ENCODE results near the gene TSPAN4. TPM values are rescaled to one million over a fixed set of nuclear protein-coding genes. Genes with fewer than 3 reads are reported as not detected.

The TSPAN4 gene
- total and polyA plus RNA-seq, 9 of the 15 experiments (the other 6 are each of a cell fraction or from before 2014, with no cell fraction given), result 0.07 to 31.0 (median 15.7) TPM

DNA sequence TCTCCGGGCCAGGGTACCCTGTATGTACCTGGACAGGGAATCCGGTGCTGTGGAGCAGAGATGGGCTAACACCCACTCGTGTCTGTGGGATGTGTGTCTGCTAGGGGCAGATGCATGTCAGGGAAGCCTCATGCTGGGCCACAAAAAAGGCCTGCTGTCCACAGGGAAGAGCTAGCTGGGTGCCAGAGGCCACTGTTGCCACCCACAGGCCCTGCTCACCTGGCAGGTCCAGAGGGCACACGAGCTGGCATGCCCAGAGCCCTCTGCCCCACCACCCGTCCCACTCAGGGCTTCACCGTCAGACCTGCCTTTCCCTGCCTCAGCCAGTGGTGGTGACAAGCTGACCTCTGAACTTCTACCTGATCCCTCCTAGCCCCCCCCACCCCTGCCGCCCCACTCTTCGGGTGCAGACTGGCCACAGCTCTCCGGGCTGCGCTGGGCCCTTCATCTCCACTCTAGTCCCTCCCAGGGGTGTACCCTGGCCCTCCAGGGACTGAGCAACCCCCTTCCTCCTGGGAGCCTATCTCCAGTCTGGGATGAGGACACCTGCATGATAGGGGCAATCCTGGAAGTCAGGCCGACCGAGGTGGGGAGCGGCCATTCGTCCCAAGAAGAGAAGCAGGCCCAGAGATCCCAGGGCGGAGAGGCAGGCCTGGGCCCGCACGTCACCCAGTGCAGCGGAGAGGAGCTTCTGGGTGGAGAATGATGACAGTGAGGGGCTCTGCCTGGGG is 45.9 kb upstream of the TSPAN4 start (continued):
- no peak for TF ChIP-seq ARID4B (CRISPR knock-in tag; IDR thresholded peaks at IDR 0.05)
- no peak for TF ChIP-seq SLC30A9 (CRISPR knock-in tag; IDR thresholded peaks at IDR 0.05)
- TF ChIP-seq AFF4 (CRISPR knock-in tag; IDR thresholded peaks at IDR 0.05), result no peak
- TF ChIP-seq CEBPG (CRISPR knock-in tag; IDR thresholded peaks at IDR 0.05), result no peak
- TF ChIP-seq CEBPG (tag; conservative IDR thresholded peaks at IDR 0.05 in 1 of 2, IDR thresholded peaks at IDR 0.05 in 1 of 2), result no peak
- 0 out of 4 replicates have a peak, but pooled peaks of 1 of the 2 experiments have one; percentile 15 for TF ChIP-seq MNT (conservative IDR thresholded peaks at IDR 0.05)
- TF ChIP-seq FOXA1 (IDR thresholded peaks at IDR 0.05; ENCODE audit: borderline replicate concordance), result no peak
- no peak for TF ChIP-seq PTRF (tag; IDR thresholded peaks at IDR 0.05)
- TF ChIP-seq MAFG (tag; conservative IDR thresholded peaks at IDR 0.05), result no peak
- no peak for TF ChIP-seq SRSF1 (IDR thresholded peaks at IDR 0.05; ENCODE audit: low read depth, low read length)
- no peak for TF ChIP-seq DEAF1 (CRISPR knock-in tag; IDR thresholded peaks at IDR 0.05)
- peak; percentile 70 for TF ChIP-seq NR2C1 (IDR thresholded peaks at IDR 0.05)
- peak; percentile 46 for TF ChIP-seq NR2C1 (tag; IDR thresholded peaks at IDR 0.05)

All from K562 (cell line).